Frontal cortex (tissue), 4 donors: ENCODE measurements around the gene ARHGEF16. TPM values are rescaled to one million over a fixed set of nuclear protein-coding genes. Genes with fewer than 3 reads are reported as not detected.

ENCODE experiments used
- DNase-seq, 2 donors: peaks; one replicate each; pipeline ENCODE4 v3.0.0; 2012; ENCODE audit warnings: low spot score in 2 of 2
- FAIRE-seq: peaks from 2 replicates; lab custom pipeline; 2012; peaks lifted over from hg19 to GRCh38; lab: Jason Lieb, UNC
- total RNA-seq: library from RNA; depleted of rRNA; stranded (reverse); fragments of >200 nt; gene quantifications from one replicate; pipeline ENCODE4 v1.2.3, GENCODE V29; 2014
- donor health status: control.
- donor health status: control.
- donor health status: control.

The ARHGEF16 gene
- not detected for total RNA-seq

DNA sequence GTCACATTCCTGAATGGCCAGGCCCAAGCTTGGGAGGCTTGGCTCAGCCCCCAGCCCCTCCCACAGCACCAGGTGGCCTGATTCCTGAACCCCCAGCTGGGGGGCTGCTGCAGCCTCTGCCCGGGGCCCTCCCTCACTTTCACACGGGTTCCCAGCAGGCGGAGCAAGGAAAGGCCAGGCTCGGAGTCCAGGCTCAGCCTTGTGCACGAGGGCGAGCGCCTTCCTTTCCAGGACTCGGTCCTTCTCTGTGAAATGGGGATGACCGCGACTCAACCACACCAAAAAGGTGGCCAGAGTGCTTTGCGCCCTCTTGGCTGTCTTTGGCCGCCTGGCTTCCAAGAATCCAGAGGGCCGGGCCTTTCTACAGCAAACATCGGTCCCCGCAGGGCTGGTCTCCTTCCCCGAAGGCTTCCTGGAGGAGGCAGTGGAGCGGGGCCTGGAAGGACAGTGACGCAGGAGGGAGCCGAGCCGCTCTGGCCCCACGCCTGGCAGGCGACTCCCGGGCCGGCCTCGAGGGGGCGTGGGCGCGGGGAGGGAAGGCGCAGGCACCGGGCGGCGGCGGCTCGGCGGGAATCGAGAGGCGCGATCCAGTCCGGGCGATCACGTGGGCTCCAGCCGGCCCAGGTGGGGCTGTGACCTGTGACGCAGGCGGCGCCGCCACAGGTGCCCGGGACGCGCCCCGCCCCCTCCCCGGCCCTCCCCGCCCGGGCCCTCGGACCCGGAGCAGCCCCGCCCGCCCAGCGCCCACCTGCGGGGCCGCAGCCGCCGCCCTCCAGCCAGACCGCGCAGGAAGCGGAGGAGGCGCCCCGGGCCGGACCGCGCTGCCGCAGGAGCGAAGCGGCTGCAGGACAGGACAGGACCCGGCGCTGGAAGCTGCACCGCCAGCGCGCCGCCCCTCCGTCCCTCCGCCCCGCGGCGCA is at the start of gene ARHGEF16:
ARHGEF16 (plus strand) TSS at position 775 of the 920 bp plus-strand sequence. CDS start 8,420 bp downstream, outside the sequence.
- DNase-seq (peak; percentile 60 to 80), FAIRE-seq (no peak)

DNA sequence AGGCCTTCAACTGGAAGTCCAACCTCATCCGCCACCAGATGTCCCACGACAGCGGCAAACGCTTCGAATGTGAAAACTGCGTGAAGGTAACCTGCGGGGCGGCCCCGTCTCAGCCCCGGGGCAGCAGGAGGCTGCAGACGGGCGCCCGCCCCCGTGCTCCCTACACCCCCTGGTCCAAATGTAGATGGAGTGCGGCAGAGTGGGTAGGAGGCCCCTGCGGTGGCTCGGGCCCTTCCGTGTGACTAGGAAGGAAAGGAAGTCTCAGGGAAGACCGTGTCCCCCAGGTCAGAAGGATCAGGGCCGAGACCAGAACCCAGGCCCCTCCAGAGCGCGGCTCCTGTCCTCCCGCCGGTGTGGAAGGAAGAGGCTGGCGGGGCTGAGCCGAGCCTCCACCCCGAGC is 49.7 kb upstream of the ARHGEF16 start:
- FAIRE-seq (no peak), DNase-seq (no peak)

DNA sequence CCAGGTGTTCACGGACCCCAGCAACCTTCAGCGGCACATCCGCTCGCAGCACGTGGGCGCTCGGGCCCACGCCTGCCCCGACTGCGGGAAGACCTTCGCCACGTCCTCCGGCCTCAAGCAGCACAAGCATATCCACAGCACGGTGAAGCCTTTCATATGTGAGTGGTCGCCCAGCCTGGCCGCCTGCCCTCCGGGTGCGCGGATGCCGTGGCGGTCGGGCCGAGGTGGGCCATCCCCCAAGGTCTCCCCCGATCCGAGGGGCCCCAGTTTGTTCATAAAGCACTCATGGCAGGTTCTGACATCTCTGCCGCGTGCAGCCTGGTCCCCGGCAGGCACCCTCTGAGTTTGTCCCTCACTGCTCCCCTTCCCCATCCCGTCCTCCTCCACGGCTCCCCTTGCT is 49.0 kb upstream of the ARHGEF16 start:
- FAIRE-seq (no peak), DNase-seq (no peak)

DNA sequence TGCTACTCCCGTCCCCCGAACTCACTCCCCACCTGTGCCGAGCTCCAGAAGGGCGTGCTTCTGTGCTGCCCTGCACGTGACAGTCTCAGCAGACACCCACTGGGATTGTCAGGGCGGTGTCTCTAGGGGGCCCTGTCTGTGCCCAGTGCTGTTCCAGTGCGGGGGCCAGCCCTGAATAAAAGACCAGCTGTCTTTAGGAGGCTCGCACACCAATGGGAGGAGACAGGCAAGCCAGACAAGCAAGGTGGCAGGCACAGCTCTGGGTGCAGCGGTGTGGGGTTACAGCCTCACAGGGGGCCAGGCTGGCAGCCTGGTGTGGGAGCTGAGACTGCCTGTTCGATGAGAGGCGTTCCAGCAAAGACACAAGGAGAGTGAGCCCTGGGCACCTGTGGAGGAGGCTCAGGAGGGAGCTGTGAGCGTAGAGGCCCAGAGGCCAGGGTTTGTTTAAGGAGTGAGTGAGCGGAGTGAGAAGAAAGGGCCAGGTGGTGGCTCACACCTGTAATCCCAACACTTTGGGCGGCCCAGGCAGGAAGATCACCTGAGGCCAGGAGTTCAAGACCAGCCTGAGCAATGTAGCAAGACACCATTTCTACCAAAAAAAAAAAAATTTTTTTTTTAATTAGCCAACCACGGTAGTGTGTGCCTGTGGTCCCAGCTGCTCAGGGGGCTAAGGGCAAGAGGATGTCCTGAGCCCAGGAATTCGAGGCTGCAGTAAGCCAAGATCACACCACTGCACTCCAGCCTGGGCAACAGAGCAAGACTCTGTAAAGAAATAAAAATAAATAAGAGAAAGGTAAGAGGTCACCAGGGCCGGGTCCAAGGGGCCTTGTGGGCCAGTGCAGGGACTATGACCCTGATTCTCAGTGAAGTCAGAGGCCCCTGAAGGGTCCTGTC is 48.2 kb upstream of the ARHGEF16 start:
- FAIRE-seq: no peak
- no peak for DNase-seq

DNA sequence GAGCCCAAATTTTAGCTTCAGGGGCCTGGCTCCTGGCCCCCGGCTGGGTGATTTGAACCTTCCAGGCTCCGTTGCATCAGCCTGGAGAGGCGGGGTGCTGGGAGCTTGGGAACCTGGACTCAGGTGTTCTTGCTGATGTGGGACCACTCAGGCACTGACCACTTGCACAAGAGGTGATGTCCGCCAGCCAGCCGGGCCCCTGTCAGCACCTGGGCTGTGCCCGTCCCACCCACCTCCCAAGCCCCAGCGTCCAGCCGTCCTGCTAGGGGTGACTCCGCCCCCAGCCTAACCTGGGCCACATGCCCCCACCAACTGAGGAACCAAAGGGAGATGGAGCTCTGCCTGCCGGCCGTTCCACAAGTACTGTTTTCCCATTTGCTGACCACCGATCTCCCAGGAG is 47.4 kb upstream of the ARHGEF16 start:
- DNase-seq: no peak
- no peak for FAIRE-seq

DNA sequence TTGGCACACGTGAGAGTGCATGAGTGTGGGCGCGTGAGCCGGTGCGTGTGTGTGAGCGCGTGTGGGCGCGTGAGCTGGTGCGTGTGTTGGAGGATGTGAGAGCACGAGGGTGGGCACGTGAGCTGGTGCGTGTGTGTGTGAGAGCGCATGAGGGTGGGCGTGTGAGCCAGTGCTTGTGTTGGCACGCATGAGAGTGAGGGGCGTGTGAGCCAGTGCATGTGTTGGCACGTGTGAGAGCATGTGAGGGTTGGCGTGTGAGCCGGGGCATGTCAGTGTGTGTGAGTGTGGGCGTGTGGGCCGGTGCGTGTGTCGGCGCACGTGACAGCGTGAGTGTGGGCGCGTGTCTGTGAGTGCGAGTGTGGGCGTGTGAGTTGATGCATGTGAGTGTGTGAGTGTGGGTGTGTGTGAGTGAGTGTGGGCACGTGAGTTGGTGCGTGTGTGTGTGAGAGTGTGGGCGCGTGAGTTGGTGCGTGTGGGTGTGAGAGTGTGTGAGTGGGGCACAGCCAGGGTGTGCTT is 45.7 kb upstream of the ARHGEF16 start:
- no peak for FAIRE-seq

DNA sequence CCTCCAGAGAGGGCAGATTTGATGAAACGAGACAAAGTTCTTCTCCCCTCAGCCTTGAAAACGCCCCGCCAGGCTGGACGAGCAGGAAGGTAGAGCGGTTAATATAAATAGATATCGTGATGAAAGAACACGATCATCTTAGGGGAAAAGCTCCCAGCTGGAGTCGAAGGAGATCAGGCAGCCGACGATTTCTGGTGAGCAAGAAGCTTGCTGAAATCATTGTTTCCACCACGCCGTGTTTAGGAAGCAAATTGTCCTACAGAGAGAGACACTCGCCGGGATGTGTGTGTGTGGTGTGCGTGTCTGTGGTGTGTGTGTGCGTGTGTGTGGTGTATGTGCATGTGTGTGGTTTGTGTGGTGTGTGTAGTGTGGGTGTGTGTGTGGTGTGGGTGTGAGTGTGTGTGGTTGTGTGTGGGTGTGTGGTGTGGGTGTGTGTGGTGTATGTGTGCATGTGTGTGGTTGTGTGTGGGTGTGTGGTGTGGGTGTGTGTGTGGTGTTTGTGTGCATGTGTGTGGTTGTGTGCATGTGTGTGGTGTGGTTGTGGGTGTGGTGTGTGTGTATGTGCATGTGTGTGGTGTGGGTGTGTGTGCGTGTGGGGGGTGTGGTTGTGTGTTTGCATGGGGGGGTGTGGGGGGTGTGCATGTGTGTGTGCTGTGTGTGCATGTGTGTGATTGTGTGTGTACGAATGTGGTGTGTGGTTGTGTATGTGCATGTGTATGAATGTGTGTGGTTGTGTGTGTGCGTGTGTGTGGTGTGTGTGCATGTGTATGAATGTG is 44.9 kb upstream of the ARHGEF16 start:
- DNase-seq: no peak
- no peak for FAIRE-seq

More for the DNA sequence above, 45.7 kb upstream of the ARHGEF16 start:
- peak in 1 of 2 donors; percentile 59 for DNase-seq

DNA sequence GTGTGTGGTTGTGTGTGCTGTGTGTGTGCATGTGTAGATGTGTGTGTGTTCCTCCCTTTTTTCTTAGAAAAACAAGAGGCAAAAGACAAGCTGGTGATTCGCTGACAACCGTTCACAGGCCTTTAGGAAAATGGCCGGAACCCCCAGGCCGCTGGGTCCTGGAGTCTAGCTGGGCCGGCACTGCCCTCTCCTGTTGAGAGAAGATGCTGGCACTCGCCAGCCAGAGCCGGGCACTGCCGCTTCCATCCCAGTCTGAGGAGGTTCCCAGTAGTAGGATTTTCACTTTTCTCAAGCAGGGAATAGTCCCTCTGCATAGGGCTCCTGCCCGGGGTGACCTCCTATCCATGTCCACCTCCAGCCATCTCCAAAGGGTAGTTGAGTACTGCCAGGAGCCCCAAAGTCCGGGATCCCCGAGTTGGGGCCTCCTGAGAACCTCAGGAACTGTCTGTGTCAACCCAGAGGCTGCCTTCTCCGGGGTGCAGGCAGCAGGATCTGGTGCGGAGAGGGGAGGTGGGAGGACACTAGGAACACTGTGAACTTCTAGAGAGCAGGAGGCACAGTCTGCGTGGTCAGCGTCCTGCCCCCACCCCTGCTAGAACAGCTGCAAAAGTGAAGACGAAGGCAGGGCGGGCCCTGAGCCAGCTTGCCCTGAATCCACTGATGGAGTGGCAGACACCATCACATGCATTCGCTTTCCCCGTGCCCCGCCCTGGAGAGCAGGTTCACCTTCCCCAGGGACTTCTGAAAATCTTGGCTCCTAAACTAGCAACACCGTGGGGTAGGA is 44.1 kb upstream of the ARHGEF16 start:
- DNase-seq (peak; percentile 95), FAIRE-seq (no peak)

DNA sequence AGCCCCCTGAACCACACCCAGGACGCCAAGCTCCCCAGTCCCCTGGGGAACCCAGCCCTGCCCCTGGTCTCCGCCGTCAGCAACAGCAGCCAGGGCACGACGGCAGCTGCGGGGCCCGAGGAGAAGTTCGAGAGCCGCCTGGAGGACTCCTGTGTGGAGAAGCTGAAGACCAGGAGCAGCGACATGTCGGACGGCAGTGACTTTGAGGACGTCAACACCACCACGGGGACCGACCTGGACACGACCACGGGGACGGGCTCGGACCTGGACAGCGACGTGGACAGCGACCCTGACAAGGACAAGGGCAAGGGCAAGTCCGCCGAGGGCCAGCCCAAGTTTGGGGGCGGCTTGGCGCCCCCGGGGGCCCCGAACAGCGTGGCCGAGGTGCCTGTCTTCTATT is 42.7 kb upstream of the ARHGEF16 start:
- FAIRE-seq: no peak
- no peak for DNase-seq

DNA sequence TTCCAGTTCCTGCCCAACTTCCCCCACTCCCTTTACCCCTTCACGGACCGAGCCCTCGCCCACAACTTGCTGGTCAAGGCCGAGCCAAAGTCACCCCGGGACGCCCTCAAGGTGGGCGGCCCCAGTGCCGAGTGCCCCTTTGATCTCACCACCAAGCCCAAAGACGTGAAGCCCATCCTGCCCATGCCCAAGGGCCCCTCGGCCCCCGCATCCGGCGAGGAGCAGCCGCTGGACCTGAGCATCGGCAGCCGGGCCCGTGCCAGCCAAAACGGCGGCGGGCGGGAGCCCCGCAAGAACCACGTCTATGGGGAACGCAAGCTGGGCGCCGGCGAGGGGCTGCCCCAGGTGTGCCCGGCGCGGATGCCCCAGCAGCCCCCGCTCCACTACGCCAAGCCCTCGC is 42.1 kb upstream of the ARHGEF16 start:
- DNase-seq (no peak), FAIRE-seq (no peak)

DNA sequence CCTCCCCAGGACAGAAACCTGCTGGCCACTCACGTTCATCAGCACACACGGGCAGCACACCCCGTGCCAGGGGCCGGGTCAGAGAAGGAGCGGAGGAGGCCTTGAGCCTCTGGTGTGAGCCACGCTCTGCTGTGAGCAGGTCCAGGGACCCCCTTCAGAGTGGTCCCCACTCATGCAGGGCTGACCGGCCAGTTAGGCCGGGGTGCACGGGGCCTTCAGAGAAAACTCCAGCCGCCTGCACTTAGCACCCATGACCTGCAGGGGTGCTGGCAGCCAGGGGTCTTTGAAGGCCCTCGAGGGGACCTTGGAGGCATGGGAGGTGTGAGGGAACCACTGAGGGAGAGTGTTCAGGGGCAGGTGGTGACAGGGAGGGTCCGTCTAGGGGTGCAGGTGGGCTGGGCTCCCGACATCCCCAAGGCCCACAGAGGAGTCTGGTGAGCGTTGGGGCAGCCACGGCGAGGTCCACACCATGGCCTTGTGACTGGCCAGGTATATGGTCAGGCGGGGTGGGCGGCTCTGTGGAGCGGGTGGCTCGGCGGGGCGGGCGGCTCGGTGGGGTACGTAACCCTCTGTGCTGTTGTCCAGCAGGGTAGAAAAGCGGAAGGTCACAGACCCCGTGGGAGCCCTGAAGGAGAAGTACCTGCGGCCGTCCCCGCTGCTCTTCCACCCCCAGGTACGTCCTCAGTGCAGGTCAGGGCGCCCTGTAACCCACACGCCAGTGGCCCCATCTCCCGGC is 40.3 kb upstream of the ARHGEF16 start:
- FAIRE-seq: no peak

DNA sequence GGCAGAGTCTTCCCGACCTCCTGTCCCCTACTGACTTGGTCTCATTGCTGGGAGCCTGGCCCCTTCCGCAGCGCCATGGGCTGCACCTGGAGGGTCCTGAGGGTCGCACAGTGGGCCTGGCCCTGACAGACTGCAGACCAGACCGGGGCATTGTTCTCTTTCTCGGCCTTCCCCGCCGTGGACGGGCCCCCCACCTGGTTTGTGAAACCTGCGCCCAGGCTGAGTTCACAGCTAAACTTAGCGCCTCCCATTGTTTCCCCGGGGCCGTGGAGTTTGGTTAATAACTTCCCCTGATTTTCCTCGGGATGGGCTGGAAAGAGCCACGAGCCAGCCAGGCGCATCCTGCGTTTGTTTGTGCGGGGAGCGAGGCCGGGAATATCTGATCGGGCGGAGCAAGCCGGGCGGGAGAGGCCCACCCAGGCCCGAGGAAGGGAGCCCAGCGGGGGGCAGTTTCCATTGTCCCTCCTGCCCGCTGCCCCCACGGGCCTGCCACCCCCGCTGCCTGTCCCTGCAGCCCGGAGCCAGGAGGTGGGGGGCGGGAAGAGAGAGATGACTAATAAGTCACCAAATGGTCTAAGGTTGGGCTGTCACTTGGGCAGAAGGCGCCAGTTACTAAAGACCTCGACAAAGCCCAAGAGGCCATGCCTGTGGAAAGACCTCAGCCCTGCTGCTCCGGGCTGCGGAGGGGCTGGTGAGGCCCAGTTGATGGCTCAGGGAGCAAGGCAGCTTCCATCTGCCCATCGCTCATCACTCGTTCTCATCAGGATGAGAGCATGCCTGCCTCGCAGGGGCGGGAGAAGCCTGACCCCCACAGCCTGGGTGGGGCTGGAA is 39.0 kb upstream of the ARHGEF16 start:
- no peak for FAIRE-seq

More for the DNA sequence above, 40.3 kb upstream of the ARHGEF16 start:
- no peak for DNase-seq

DNA sequence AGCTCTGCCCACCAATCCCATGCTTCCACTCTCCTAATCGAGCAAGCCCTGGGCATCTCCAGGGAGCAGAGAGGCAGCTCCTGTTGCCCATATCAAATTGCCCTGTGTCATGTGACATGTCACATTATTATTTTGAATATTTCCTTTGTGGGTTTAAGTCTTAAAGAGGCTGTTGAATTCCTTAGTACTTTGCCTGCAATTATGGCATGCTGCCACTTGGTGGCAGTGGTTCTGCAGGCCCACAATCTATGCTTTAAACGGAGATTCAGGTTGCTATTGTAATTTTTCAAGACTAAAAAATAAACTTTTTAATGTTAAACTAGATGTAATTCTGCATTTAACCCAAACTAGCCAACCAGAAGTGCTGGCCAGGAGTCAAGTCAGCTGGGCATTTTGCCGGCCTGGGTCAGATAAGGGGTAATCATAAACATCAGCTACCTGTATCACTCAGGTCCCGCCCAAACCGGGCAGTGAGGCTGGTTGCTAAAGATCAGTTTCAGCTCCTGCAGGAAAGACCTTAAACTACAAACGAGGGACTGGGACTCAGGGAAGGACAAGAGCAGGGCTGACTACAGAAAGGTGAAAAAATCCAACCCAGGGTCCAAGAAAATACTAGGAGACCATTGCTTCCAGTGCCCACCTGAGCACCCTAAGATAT is 37.3 kb upstream of the ARHGEF16 start:
- DNase-seq (no peak), FAIRE-seq (no peak)

More for the DNA sequence above, 39.0 kb upstream of the ARHGEF16 start:
- peak in 1 of 2 donors; percentile 60 for DNase-seq

DNA sequence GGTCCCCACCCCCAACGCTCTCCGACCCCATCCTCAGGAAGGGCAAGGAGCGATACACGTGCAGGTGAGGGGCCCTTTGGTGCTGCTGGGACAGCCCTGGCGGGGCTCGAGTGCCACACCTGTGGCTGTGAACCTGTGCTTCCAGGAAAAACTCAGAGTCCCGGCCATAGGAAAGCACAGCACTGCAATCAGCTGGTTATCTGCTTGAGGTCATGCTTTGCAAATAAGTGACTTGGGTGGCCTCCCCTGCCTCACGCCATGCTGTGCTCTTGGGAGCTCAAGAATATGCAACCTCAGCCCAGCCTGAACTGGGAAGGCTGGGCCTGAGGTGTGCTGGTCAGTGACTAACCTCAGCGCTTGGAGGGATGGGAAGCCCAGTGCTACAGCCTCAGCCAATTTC is 36.5 kb upstream of the ARHGEF16 start:
- DNase-seq (no peak), FAIRE-seq (no peak)

DNA sequence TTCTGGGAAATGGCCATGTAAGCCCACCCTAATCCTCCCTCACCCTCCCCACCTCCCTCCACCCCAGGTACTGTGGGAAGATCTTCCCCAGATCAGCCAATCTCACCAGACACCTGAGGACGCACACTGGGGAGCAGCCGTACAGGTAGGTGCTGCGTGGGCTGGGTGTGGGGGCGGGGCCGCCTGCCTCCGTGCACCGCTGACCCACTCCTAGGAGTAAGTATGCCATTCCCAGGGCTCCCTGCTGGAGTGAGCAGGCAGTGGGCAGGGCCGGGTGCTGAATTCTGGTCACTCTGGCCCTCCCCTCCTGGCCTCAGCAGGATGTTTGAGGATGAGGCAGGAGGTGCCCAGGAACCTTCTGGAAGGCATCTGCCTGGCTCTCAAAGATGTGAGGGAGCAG is 35.9 kb upstream of the ARHGEF16 start:
- FAIRE-seq (no peak), DNase-seq (no peak)

DNA sequence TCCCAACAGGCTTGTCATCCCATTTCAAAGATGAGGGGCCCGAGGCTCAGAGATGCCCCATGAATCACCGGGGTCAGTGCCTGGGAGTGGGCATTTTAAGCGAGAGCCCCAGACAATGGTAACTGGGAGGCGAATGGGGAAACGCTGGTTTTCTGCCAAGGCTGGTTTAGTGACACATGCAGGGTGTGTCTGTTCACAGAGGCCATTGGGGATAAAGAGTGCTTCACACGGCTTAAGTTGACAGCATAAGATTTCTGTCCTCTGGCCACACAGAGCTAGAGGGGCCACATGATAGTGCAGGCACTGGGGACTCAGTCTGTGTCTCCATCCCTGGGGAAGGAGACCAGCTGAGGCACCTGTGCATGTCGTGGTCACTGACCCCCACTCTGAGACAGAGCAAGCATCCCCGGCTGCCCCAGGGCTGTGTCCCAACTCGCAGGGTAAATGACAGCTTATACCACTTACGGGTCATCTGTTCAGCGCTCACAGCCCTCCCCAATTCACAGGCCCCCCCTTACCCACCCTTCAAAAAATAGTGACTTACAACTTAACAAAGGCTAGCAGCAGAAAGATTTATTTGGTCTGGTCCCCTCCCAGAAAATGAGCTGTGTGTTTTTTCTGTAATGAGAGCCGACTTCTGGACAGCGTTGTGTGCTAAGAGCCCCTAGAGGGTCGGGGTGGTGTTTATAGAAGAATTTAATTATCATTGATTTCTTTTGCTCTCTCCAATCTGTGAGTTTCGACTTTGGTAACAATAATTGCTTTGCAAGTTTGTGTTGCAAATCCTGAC is 34.9 kb upstream of the ARHGEF16 start:
- FAIRE-seq (no peak), DNase-seq (no peak)
